ENCODE results near the gene STARD3.

STARD3 gene

GRCh38 chr17:39623356-39623950 is 13.5 kb upstream of the STARD3 start:
- peaks cover 41% of the 10 kb centered on the region for H3K27me3 ChIP-seq (ENCODE audit: insufficient read depth, low read length)
- H2AFZ ChIP-seq (ENCODE audit: low read length, unreplicated experiment): no peak overlapping the region
- peaks cover 7% of the 10 kb centered on the region for H3K4me1 ChIP-seq (ENCODE audit: control insufficient read depth, insufficient read depth, low read length, unreplicated experiment)
- no peak overlapping the region for H3K27ac ChIP-seq (ENCODE audit: low read depth, low read length)
- H3K36me3 ChIP-seq (ENCODE audit: insufficient read depth, low read length): no peaks in the 10 kb centered on the region
- H3K4me3 ChIP-seq (ENCODE audit: low read depth, low read length): no peak overlapping the region
- no peaks in the 10 kb centered on the region for H3K79me2 ChIP-seq (ENCODE audit: control insufficient read depth, insufficient read depth, low read length, unreplicated experiment)

DNA sequence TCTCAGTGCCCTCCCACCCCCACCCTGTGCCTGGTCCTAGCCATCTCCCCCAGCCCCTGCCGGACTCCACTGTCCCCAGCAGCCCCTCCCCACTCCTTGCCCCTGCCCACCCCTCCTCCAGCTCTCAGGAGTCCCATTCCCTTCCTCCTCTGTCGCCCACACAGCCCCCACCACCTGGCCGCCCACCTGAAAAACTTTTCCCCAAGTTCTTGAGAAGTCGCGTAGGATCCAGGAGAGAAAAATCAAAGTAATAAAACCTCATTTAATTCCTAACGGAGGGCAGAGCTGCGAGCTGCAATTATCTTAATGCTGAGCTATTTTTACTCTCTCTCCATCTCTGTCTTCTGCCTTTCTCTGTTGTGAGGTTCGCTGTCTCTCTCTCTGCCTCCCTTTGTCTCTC is 12.6 kb upstream of the STARD3 start:
- peaks cover 7% of the 10 kb centered on the region for H3K4me1 ChIP-seq (ENCODE audit: control insufficient read depth, insufficient read depth, low read length, unreplicated experiment)
- H3K27ac ChIP-seq (ENCODE audit: low read depth, low read length): no peak overlapping the region
- H2AFZ ChIP-seq (ENCODE audit: low read length, unreplicated experiment): no peak overlapping the region
- H3K4me3 ChIP-seq (ENCODE audit: low read depth, low read length): no peak overlapping the region
- no peaks in the 10 kb centered on the region for H3K79me2 ChIP-seq (ENCODE audit: control insufficient read depth, insufficient read depth, low read length, unreplicated experiment)
- H3K36me3 ChIP-seq (ENCODE audit: insufficient read depth, low read length): no peaks in the 10 kb centered on the region
- H3K27me3 ChIP-seq (ENCODE audit: insufficient read depth, low read length): peaks cover 48% of the 10 kb centered on the region

DNA sequence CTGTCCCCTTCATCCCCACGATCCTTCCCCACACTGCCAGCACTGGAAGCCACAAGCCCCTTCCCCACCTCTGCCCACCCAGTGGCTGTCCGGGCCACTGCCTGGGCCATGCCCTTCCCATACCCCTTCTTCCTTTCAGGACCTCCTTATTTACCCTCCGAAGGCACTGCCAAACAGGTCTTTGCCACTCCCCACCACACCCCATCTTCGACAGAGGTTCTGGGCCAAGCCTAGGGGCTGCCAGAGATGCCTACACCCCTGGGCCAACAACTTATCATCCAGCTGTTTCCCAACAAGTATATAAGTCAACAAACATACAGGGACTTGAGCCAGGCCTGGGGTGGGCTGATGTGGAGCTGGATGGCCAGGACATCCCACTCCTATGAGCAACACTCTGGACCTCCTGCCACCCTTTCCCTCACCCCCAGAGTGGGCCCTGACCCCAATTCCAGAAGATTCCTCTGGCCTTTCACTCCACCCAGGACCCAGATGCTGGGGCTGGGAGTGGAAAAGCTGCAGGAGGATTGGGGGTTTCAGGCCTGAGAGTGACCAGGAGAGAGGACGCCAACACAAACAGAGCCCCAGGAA is 11.7 kb upstream of the STARD3 start:
- Histone ChIP-seq H3K27me3 (ENCODE audit: insufficient read depth, low read length) (peaks cover 48% of the 10 kb centered on the region), H3K4me1 (ENCODE audit: control insufficient read depth, insufficient read depth, low read length, unreplicated experiment) (peaks cover 7% of the 10 kb centered on the region), H3K79me2 (ENCODE audit: control insufficient read depth, insufficient read depth, low read length, unreplicated experiment) (no peaks in the 10 kb centered on the region)

GRCh38 chr17:39626171-39627046 is 10.5 kb upstream of the STARD3 start, which contains the start of gene PPP1R1B:
PPP1R1B (plus strand) TSS chr17:39626952; CDS start chr17:39627393, 441 bp downstream.
- no peaks in the 10 kb centered on the region for H3K79me2 ChIP-seq (ENCODE audit: control insufficient read depth, insufficient read depth, low read length, unreplicated experiment)
- H3K27me3 ChIP-seq (ENCODE audit: insufficient read depth, low read length): peaks cover 42% of the 10 kb centered on the region
- H3K27ac ChIP-seq (ENCODE audit: low read depth, low read length): no peak within 1 kb of the TSS
- H3K36me3 ChIP-seq (ENCODE audit: insufficient read depth, low read length): no peaks in the 10 kb centered on the region
- H2AFZ ChIP-seq (ENCODE audit: low read length, unreplicated experiment): peak within 1 kb of the TSS; percentile 76
- H3K4me1 ChIP-seq (ENCODE audit: control insufficient read depth, insufficient read depth, low read length, unreplicated experiment): peaks cover 7% of the 10 kb centered on the region
- peak within 1 kb of the TSS; percentile 70 for H3K4me3 ChIP-seq (ENCODE audit: low read depth, low read length)

More for the DNA sequence above, 11.7 kb upstream of the STARD3 start:
- Histone ChIP-seq H3K27ac (ENCODE audit: low read depth, low read length) (no peak overlapping the region), H2AFZ (ENCODE audit: low read length, unreplicated experiment) (no peak overlapping the region), H3K36me3 (ENCODE audit: insufficient read depth, low read length) (no peaks in the 10 kb centered on the region), H3K4me3 (ENCODE audit: low read depth, low read length) (no peak overlapping the region)

GRCh38 chr17:39627047-39627711 is 9.8 kb upstream of the STARD3 start:
- Histone ChIP-seq H3K36me3 (ENCODE audit: insufficient read depth, low read length) (no peaks in the 10 kb centered on the region), H3K27me3 (ENCODE audit: insufficient read depth, low read length) (peaks cover 43% of the 10 kb centered on the region), H3K27ac (ENCODE audit: low read depth, low read length) (no peak overlapping the region), H3K79me2 (ENCODE audit: control insufficient read depth, insufficient read depth, low read length, unreplicated experiment) (no peaks in the 10 kb centered on the region), H2AFZ (ENCODE audit: low read length, unreplicated experiment) (peak overlapping the region; percentile 76), H3K4me3 (ENCODE audit: low read depth, low read length) (peak overlapping the region; percentile 70), H3K4me1 (ENCODE audit: control insufficient read depth, insufficient read depth, low read length, unreplicated experiment) (peaks cover 7% of the 10 kb centered on the region)

DNA sequence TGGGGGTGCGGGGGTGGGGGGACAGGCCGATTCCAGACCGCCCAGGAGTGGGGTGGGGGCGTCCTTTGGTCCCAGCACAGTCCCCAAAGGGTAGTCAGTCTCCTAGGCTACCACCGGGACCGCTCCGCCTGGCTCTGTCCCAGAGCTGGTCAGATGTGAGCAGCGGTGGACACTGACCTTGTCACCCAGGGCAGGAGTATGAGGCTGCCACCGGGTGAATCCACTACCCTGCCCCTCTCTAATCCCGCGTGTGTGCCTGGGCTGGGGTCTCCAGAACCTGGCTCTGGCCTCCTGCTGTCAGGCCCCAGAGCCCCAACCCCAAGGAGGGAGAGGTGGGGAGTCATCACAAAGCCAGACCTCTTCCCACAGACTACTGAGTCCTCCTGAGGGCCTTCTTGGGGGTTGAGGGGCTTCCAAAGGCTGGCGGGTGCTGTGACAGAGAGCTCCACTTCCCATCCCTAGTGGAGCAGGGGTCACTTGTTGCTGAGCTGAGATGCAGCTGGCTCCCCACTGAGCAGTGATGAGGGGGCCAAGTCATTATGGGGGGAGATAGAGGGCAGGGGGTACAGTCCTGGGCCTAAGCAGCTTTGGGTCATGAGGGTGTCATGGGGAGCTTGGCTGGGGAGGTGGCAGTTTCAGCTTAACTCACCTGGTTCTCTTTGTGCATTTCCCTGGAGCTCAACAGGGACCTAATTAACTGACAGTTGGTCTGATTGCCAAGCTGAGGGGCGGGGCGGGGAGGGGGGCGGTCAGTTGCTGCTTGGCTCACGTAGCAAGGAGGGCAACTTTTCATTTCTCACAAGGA is 9.0 kb upstream of the STARD3 start:
- peaks cover 43% of the 10 kb centered on the region for H3K27me3 ChIP-seq (ENCODE audit: insufficient read depth, low read length)
- no peak overlapping the region for H2AFZ ChIP-seq (ENCODE audit: low read length, unreplicated experiment)
- no peak overlapping the region for H3K27ac ChIP-seq (ENCODE audit: low read depth, low read length)
- H3K4me1 ChIP-seq (ENCODE audit: control insufficient read depth, insufficient read depth, low read length, unreplicated experiment): peaks cover 7% of the 10 kb centered on the region
- H3K79me2 ChIP-seq (ENCODE audit: control insufficient read depth, insufficient read depth, low read length, unreplicated experiment): no peaks in the 10 kb centered on the region
- no peaks in the 10 kb centered on the region for H3K36me3 ChIP-seq (ENCODE audit: insufficient read depth, low read length)
- no peak overlapping the region for H3K4me3 ChIP-seq (ENCODE audit: low read depth, low read length)

- Histone ChIP-seq H3K4me3 (ENCODE audit: low read depth, low read length) (no peak overlapping the region), H3K36me3 (ENCODE audit: insufficient read depth, low read length) (no peaks in the 10 kb centered on the region), H3K4me1 (ENCODE audit: control insufficient read depth, insufficient read depth, low read length, unreplicated experiment) (peaks cover 7% of the 10 kb centered on the region), H3K27ac (ENCODE audit: low read depth, low read length) (no peak overlapping the region), H3K79me2 (ENCODE audit: control insufficient read depth, insufficient read depth, low read length, unreplicated experiment) (no peaks in the 10 kb centered on the region), H2AFZ (ENCODE audit: low read length, unreplicated experiment) (no peak overlapping the region), H3K27me3 (ENCODE audit: insufficient read depth, low read length) (peaks cover 43% of the 10 kb centered on the region)
These were observed 8.1 kb upstream of the STARD3 start for GRCh38 chr17:39628655-39629493.

- Histone ChIP-seq H3K27me3 (ENCODE audit: insufficient read depth, low read length) (peaks cover 43% of the 10 kb centered on the region), H3K79me2 (ENCODE audit: control insufficient read depth, insufficient read depth, low read length, unreplicated experiment) (no peaks in the 10 kb centered on the region), H3K36me3 (ENCODE audit: insufficient read depth, low read length) (no peaks in the 10 kb centered on the region), H2AFZ (ENCODE audit: low read length, unreplicated experiment) (no peak overlapping the region), H3K4me1 (ENCODE audit: control insufficient read depth, insufficient read depth, low read length, unreplicated experiment) (peaks cover 7% of the 10 kb centered on the region), H3K27ac (ENCODE audit: low read depth, low read length) (no peak overlapping the region), H3K4me3 (ENCODE audit: low read depth, low read length) (no peak overlapping the region)
These were observed 7.5 kb upstream of the STARD3 start for GRCh38 chr17:39629494-39629880.

- Histone ChIP-seq H3K27me3 (ENCODE audit: insufficient read depth, low read length) (peaks cover 43% of the 10 kb centered on the region), H3K4me3 (ENCODE audit: low read depth, low read length) (no peak overlapping the region), H2AFZ (ENCODE audit: low read length, unreplicated experiment) (no peak overlapping the region), H3K27ac (ENCODE audit: low read depth, low read length) (no peak overlapping the region), H3K79me2 (ENCODE audit: control insufficient read depth, insufficient read depth, low read length, unreplicated experiment) (no peaks in the 10 kb centered on the region), H3K36me3 (ENCODE audit: insufficient read depth, low read length) (no peaks in the 10 kb centered on the region), H3K4me1 (ENCODE audit: control insufficient read depth, insufficient read depth, low read length, unreplicated experiment) (peaks cover 7% of the 10 kb centered on the region)
These were observed 7.0 kb upstream of the STARD3 start for GRCh38 chr17:39629898-39630297.
